Pericardium fibroblast (primary cell): ENCODE data around the gene MAPKAPK2. TPM values are rescaled to one million over a fixed set of nuclear protein-coding genes. Genes with fewer than 3 reads are reported as not detected.

ENCODE experiments used
- total RNA-seq: library from RNA; depleted of rRNA; stranded (reverse); fragments of >200 nt; gene quantifications from 2 replicates; pipeline ENCODE4 v1.2.3, GENCODE V29; 2015

Gene MAPKAPK2
- total RNA-seq, result 43.2 and 43.6 TPM in 2 replicates

DNA sequence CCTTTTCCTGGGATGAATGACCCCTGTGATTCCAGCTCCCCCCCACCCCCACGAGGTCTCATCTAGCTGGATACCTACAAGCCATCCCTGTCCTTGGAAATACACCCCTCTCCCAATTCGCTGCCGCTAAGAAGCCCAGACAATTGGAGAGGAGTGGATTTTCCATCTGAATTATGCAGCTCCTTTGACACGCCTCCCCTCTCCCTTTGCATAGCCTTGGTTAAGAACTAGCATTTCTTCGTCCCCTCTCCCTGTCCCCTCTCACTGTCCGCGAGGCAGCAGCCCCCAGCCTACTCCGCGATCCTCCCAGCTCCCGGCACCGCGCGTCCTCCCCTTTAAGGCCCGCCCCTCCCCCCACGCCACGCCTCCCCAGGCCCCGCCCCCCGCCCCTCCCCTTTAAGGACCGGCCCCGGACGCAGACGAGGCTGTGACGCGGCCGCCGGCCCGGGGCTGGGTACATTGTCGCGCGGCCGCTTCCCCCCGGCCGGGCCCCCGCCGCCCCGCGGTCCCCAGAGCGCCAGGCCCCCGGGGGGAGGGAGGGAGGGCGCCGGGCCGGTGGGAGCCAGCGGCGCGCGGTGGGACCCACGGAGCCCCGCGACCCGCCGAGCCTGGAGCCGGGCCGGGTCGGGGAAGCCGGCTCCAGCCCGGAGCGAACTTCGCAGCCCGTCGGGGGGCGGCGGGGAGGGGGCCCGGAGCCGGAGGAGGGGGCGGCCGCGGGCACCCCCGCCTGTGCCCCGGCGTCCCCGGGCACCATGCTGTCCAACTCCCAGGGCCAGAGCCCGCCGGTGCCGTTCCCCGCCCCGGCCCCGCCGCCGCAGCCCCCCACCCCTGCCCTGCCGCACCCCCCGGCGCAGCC lies at the start of gene MAPKAPK2:
TSS of gene MAPKAPK2 (plus strand) at position 428 of the 856 bp plus-strand sequence. CDS start at position 753, 325 bp downstream.

GRCh38 chr1:206635080-206635977 lies 49.4 kb upstream of the MAPKAPK2 start, which contains the start of gene DYRK3:
TSS of gene DYRK3 (plus strand) at chr1:206635536. CDS start at chr1:206635704, 168 bp downstream.

DNA sequence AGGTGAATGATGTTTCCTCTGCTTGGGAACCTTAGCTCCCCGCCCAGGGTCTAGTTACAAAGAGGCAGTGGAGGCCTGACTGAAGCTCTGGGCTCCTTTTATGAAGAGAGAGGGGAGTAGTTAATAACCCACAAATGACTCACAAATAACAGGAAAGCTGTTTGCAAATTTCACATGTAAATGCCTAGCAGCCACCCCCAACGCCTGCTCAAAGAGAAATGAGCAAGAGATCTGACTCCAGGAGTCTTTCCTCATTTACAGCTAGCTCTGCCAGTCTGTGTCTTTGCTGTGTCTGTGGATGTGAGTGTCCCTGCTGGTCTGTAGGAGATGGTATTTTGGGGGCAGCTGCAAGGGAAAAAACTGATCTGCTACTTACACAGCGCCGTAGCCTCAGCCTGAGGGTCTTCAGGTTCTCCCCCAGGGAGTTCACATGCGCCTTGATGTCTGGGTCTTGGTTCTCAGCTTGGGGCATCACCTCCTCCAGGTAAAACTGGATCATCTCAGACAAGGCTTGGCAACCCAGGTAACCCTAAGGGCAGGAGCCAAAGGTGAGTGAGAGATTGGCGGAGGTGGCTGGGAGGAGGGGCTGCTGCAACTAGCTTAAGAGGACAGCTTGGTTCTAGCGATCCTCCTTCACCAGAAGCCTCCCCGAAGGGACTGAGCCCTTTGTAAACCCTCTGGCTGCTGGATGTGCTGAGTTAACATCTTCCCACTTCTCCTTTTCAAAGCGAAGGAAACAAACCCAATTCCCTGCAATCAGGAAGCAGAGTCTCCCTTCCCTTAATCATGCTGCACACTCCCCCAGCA lies 86.0 kb downstream of the MAPKAPK2 start, which contains the start of gene IL19:
TSS of gene IL19 (plus strand) at position 243 of the 807 bp plus-strand sequence. CDS start 65,890 bp downstream, outside the sequence.

DNA sequence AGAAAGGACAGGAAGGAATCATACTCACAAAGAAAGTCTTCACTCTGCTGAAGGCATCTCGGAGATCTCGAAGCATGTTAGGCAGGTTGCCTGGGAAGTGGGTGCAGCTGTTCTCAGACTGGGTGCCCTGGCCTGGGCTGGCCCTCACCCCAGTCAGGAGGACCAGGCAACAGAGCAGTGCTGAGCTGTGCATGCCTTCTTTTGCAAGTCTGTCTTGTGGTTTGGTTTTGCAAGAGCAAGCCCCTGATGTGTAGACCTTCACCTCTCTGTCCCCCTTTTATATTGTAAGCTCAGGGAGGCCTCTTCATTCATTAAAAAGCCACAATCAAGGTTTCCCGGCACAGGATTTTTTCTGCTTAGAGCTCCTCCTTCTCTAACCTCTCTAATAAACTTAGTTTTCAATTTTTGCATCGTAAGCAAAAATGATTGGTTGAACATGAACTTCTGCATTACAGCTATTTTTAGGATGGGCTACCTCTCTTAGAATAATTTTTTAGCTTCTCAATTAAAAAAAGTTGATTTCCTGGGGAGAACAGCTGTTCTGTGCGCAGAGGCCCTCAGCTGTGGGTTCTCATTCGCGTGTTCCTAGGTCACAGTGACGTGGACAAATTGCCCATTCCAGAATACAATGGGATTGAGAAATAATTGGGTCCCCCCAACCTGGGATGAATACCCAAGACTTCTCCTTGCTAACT lies 87.7 kb downstream of the MAPKAPK2 start, which contains the start of gene IL10:
TSS of gene IL10 (minus strand) at position 252 of the 695 bp plus-strand sequence. CDS start at position 193, 59 bp downstream.

Other genes starting within 250 kb of the MAPKAPK2 start
- 7.5 and 7.9 TPM in 2 replicates for gene IKBKE, start 214.4 kb upstream of the MAPKAPK2 start, total RNA-seq
- gene RASSF5, start 177.4 kb upstream of the MAPKAPK2 start, total RNA-seq, result 0.94 and 1.5 TPM in 2 replicates
- gene EIF2D, start 72.4 kb upstream of the MAPKAPK2 start, total RNA-seq, result 38.0 and 64.7 TPM in 2 replicates
- 7.2 and 7.7 TPM in 2 replicates for gene DYRK3, start 49.4 kb upstream of the MAPKAPK2 start, total RNA-seq
- not detected in 2 replicates for gene IL19, start 85.9 kb downstream of the MAPKAPK2 start, total RNA-seq
- not detected in 2 replicates for gene IL10, start 87.6 kb downstream of the MAPKAPK2 start, total RNA-seq
- not detected in 2 replicates for gene IL20, start 180.7 kb downstream of the MAPKAPK2 start, total RNA-seq
- not detected in 2 replicates for gene IL24, start 212.5 kb downstream of the MAPKAPK2 start, total RNA-seq
- 0.35 TPM in 1 of 2 replicates, not detected in the other for gene FCMR, start 237.0 kb downstream of the MAPKAPK2 start, total RNA-seq